NOMO-1 (cell line): ENCODE data around the gene ANKRD65.
"Not testable (repeated sequence)": the region's sequence is repeated elsewhere in the genome, so short reads cannot be mapped to it uniquely, and the experiment has no call there.

Experiments used
- DNase-seq, 2 experiments: peaks; one replicate each; lab custom pipeline; 2025; ENCODE audit not compliant: unreplicated experiment in 2 of 2; lab: John Stamatoyannopoulos, UW

The ANKRD65 gene

GRCh38 chr1:1421147-1421906 is at the start of gene ANKRD65:
ANKRD65 (minus strand) TSS chr1:1421276; CDS start chr1:1421005, 271 bp downstream.
- DNase-seq = no peak

GRCh38 chr1:1468196-1468985 is 47.3 kb upstream of the ANKRD65 start:
- not testable (repeated sequence) for DNase-seq

GRCh38 chr1:1463312-1463711 is 42.2 kb upstream of the ANKRD65 start:
- no peak for DNase-seq

GRCh38 chr1:1462318-1462966 is 41.4 kb upstream of the ANKRD65 start:
- DNase-seq = no peak

- DNase-seq = no peak
These were observed 40.7 kb upstream of the ANKRD65 start for GRCh38 chr1:1461721-1462317.

GRCh38 chr1:1460540-1461130 is 39.6 kb upstream of the ANKRD65 start:
- no peak for DNase-seq

GRCh38 chr1:1459711-1460110 is 38.6 kb upstream of the ANKRD65 start:
- DNase-seq = not testable (repeated sequence)

GRCh38 chr1:1459156-1459555 is 38.1 kb upstream of the ANKRD65 start:
- not testable (repeated sequence) for DNase-seq

GRCh38 chr1:1456683-1457255 is 35.7 kb upstream of the ANKRD65 start:
- DNase-seq = not testable (repeated sequence)

GRCh38 chr1:1455934-1456333 is 34.9 kb upstream of the ANKRD65 start:
- DNase-seq = not testable (repeated sequence)

- DNase-seq = no peak
These were observed 34.3 kb upstream of the ANKRD65 start for GRCh38 chr1:1455366-1455884.

GRCh38 chr1:1454286-1455056 is 33.4 kb upstream of the ANKRD65 start:
- not testable (repeated sequence) for DNase-seq

- no peak for DNase-seq
These were observed 31.8 kb upstream of the ANKRD65 start for GRCh38 chr1:1452882-1453281.

- DNase-seq = not testable (repeated sequence)
These were observed 31.3 kb upstream of the ANKRD65 start for GRCh38 chr1:1452365-1452739.

GRCh38 chr1:1451696-1452364 is 30.8 kb upstream of the ANKRD65 start:
- no peak for DNase-seq

GRCh38 chr1:1450616-1451015 is 29.5 kb upstream of the ANKRD65 start:
- DNase-seq = not testable (repeated sequence)

- DNase-seq = no peak
These were observed 28.1 kb upstream of the ANKRD65 start, which contains the start of gene ATAD3C for GRCh38 chr1:1449099-1449739. ATAD3C (plus strand) TSS chr1:1449689; CDS start chr1:1450684, 995 bp downstream.

- not testable (repeated sequence) for DNase-seq
These were observed 25.6 kb upstream of the ANKRD65 start for GRCh38 chr1:1446631-1447030.
